Measurements from ENCODE around the gene KNSTRN. TPM values are rescaled to one million over a fixed set of nuclear protein-coding genes. Genes with fewer than 3 reads are reported as not detected.

KNSTRN gene
- polyA plus RNA-seq, 2 of the 4 experiments (the other 2 are of a cell fraction) = 48.0 to 50.3 TPM

GRCh38 chr15:40410476-40410875, 28.0 kb downstream of the KNSTRN start (continued):
- TF ChIP-seq MAX (IDR thresholded peaks at IDR 0.05) (no peak), CBX2 (IDR thresholded peaks at IDR 0.05; ENCODE audit: borderline replicate concordance, low read depth) (no peak)

DNA sequence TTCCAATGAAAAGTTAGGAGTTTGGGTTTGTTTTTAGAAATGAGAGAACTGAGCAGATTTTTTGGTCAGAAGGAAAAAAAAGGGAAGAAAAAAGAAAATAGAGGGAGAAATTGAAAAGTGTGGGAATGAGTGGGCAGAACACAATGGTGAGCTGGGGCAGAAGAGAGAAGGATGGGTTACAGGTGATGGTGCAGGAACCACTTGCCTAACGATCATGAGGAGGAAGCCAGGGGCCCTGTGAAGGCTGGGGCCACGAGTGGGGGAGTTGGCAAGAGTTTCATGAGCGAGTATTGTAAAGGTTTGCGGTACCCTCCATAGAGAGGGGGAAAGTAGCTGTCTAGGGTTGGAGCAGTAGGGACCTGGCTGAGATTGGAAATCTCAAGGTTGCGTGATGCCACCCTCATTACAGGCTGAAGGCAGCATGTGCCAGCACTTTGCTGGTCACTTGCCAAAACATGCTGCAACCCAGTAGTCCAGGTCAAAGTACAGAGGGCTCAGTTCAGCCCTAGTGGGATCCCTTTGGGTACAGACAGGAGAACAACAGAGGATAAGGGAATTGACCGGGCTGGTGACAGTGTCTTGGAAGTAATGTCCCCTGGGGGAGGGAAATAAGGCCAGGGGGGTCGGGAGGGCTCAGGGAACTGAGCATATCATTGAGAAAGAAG, 29.7 kb downstream of the KNSTRN start:
- Histone ChIP-seq H3K4me1 (no peaks in the 10 kb centered on the region), H3K4me3 (no peak overlapping the region), H3K9me3 (no peaks in the 10 kb centered on the region), H3K27ac (no peak overlapping the region), H3K4me2 (no peak overlapping the region)
- 87% methylated on average over 7 of the region's 7 CpGs for WGBS (ENCODE audit: missing lambda C conversion rate)
- TF ChIP-seq BHLHE40 (IDR thresholded peaks at IDR 0.05; ENCODE audit: low read depth, low read length) = no peak
- TF ChIP-seq BCL3 (IDR thresholded peaks at IDR 0.05) = no peak
- no peak for TF ChIP-seq RARB (CRISPR knock-in tag; IDR thresholded peaks at IDR 0.05)
- no peak for TF ChIP-seq RFX5 (IDR thresholded peaks at IDR 0.05)
- TF ChIP-seq CHD2 (IDR thresholded peaks at IDR 0.05; ENCODE audit: low read length, partially characterized antibody) = no peak
- no peak for FAIRE-seq
- ChIA-PET CTCF (interaction anchor here (1.6 to 5.2 kb wide), 3 partner anchors 9 to 74 kb away, joined by 5 to 27 read pairs (median 17); no protein-coding TSS in a partner anchor), POLR2A (no interaction called here)
- no peak for DNase-seq (ENCODE audit: low read depth in 1 of 2, low spot score in 1 of 2)
- ATAC-seq = no peak

- no peaks in the 10 kb centered on the region for H3K4me1 ChIP-seq
- FAIRE-seq (no peak), ATAC-seq (no peak), DNase-seq (ENCODE audit: low read depth in 1 of 2, low spot score in 1 of 2) (no peak)
- H3K9me3 ChIP-seq = no peaks in the 10 kb centered on the region
- no peak overlapping the region for H3K27ac ChIP-seq
- H3K4me3 ChIP-seq = no peak overlapping the region
- TF ChIP-seq NR3C1 (IDR thresholded peaks at IDR 0.05) = no peak
- CTCF ChIA-PET = interaction anchor here (1.6 to 5.2 kb wide), 3 partner anchors 9 to 75 kb away, joined by 5 to 27 read pairs (median 17); no protein-coding TSS in a partner anchor
- POLR2A ChIA-PET = no interaction called here
- WGBS (ENCODE audit: missing lambda C conversion rate) = 85% methylated on average over 9 of the region's 9 CpGs
- no peak overlapping the region for H3K4me2 ChIP-seq
Measured at GRCh38 chr15:40413036-40413435, 30.5 kb downstream of the KNSTRN start.

- TF ChIP-seq RFX5 (IDR thresholded peaks at IDR 0.05) (no peak), HES2 (IDR thresholded peaks at IDR 0.05) (no peak), BHLHE40 (IDR thresholded peaks at IDR 0.05; ENCODE audit: low read depth, low read length) (no peak), CHD4 (IDR thresholded peaks at IDR 0.05; ENCODE audit: borderline replicate concordance) (no peak), FOXS1 (CRISPR knock-in tag; IDR thresholded peaks at IDR 0.05) (no peak), HEYL (CRISPR knock-in tag; IDR thresholded peaks at IDR 0.05) (no peak)
- Histone ChIP-seq H3K4me1 (no peaks in the 10 kb centered on the region), H3K9me3 (no peaks in the 10 kb centered on the region), H3K4me2 (no peak overlapping the region), H3K4me3 (no peak overlapping the region), H3K27ac (no peak overlapping the region)
- FAIRE-seq (no peak), DNase-seq (ENCODE audit: low read depth in 1 of 2, low spot score in 1 of 2) (no peak), ATAC-seq (no peak)
- CTCF ChIA-PET = interaction anchor here (1.2 to 5.2 kb wide), 3 partner anchors 26 to 71 kb away, joined by 3 to 27 read pairs (median 4); partner anchors contain the start of gene BAHD1
- WGBS (ENCODE audit: missing lambda C conversion rate) = 81% methylated on average over 4 of the region's 7 CpGs
- POLR2A ChIA-PET = no interaction called here
Measured at GRCh38 chr15:40414816-40415215, 32.3 kb downstream of the KNSTRN start.

DNA sequence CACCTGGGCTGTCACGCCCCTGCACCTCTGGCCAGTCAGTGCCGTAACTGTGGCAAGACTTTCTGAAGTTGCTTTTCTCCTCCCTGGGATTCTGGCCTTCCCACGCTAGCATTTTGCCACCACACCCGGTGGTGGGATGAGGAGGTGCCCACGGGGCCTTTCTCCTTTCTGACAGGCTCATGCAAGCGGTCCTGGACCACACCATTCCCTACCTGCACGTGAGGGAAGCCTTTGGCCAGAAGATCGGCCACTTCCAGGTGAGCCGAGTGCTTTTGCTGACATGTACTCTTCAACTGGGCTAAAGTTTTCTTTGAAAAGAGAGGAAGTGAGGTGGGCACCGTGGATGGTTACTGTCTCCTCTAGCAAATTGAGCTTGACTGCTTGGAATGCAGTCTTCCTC, 32.7 kb downstream of the KNSTRN start:
- DNase-seq (ENCODE audit: low read depth in 1 of 2, low spot score in 1 of 2) (no peak), FAIRE-seq (no peak), ATAC-seq (no peak)
- no peaks in the 10 kb centered on the region for H3K9me3 ChIP-seq
- H3K4me1 ChIP-seq = no peaks in the 10 kb centered on the region
- CTCF ChIA-PET = interaction anchor here (1.2 to 1.7 kb wide), 2 partner anchors 25 to 42 kb away, joined by 3 to 4 read pairs; partner anchors contain the start of gene BAHD1
- no peak overlapping the region for H3K4me3 ChIP-seq
- WGBS (ENCODE audit: missing lambda C conversion rate) = 87% methylated on average over 8 of the region's 10 CpGs
- H3K27ac ChIP-seq = no peak overlapping the region
- no peak overlapping the region for H3K4me2 ChIP-seq
- POLR2A ChIA-PET = no interaction called here
- no peak for TF ChIP-seq MAZ (IDR thresholded peaks at IDR 0.05; ENCODE audit: borderline replicate concordance, low read depth, low read length)
- TF ChIP-seq HDAC2 (IDR thresholded peaks at IDR 0.05) = no peak
- TF ChIP-seq MAX (IDR thresholded peaks at IDR 0.05) = no peak
- no peak for TF ChIP-seq USF2 (IDR thresholded peaks at IDR 0.05)
- no peak for TF ChIP-seq BHLHE40 (IDR thresholded peaks at IDR 0.05; ENCODE audit: low read depth, low read length)
- TF ChIP-seq E2F6 (IDR thresholded peaks at IDR 0.05; ENCODE audit: borderline replicate concordance, low read depth) = no peak
- TF ChIP-seq EHMT2 (IDR thresholded peaks at IDR 0.05; ENCODE audit: low read depth) = no peak
- TF ChIP-seq HES2 (IDR thresholded peaks at IDR 0.05) = no peak
- no peak for TF ChIP-seq RAD21 (conservative IDR thresholded peaks at IDR 0.05 in 1 of 2, IDR thresholded peaks at IDR 0.05 in 1 of 2)
- TF ChIP-seq JUNB (IDR thresholded peaks at IDR 0.05) = no peak
- no peak for TF ChIP-seq ZNF302 (CRISPR knock-in tag; IDR thresholded peaks at IDR 0.05)
- no peak for TF ChIP-seq CTCF (IDR thresholded peaks at IDR 0.05)
- no peak for TF ChIP-seq FOXS1 (CRISPR knock-in tag; IDR thresholded peaks at IDR 0.05)

All from A549 (cell line).